Suprapubic skin (tissue), 3 donors: Measurements from ENCODE around the gene KSR1.

Source experiments
- CTCF ChIP-seq, 2 donors: fragments of 200-600 bp in 1 of 2; fragments of 450-650 bp in 1 of 2; sonication (generic) in 1 of 2; IDR thresholded peaks; one replicate each; pipeline ENCODE4 v1.5.1; 2016 to 2019; ENCODE audit warnings: antibody characterized with exemption in 2 of 2, mild to moderate bottlenecking in 1 of 2, moderate library complexity in 1 of 2
- POLR2AphosphoS5 ChIP-seq, 3 donors: sonication (generic); formaldehyde crosslinking; IDR thresholded peaks; one replicate each; pipeline ENCODE4 v1.6.1; 2017; ENCODE audit warnings: antibody characterized with exemption in 3 of 3

GRCh38 chr17:27612160-27612770 is 156.0 kb downstream of the KSR1 start:
- TF ChIP-seq CTCF (IDR thresholded peaks at IDR 0.05) (no peak), POLR2AphosphoS5 (IDR thresholded peaks at IDR 0.05) (no peak)
